SK-N-SH (cell line): ENCODE data around the gene ETNK2. TPM values are rescaled to one million over a fixed set of nuclear protein-coding genes. Genes with fewer than 3 reads are reported as not detected.

Experiments used
- CTCF ChIA-PET: fragments of 300-600, 350-600 bp; formaldehyde crosslinking; extraction: SDS; loops from one replicate; lab custom pipeline; 2021; lab: Yijun Ruan, JAX
- POLR2A ChIA-PET: fragments of 350-600 bp; sonication (Branson Sonifier 250); formaldehyde crosslinking; extraction: SDS; loops from one replicate; lab custom pipeline; 2020; ENCODE audit warnings: antibody characterized with exemption, inconsistent platforms; lab: Yijun Ruan, JAX
- DNase-seq: peaks from one replicate; pipeline ENCODE4 v3.0.0; 2012
- H2AFZ ChIP-seq: fragments of 200-600 bp; sonication (generic); 2 replicates; pipeline ENCODE4 v1.8.1; 2016; ENCODE audit warnings: antibody characterized with exemption, mild to moderate bottlenecking, low read depth
- H3F3A ChIP-seq: fragments of 200-600 bp; sonication (generic); replicated peaks from 2 replicates; pipeline ENCODE3; 2016; ENCODE audit warnings: antibody characterized with exemption, mild to moderate bottlenecking; ENCODE audit not compliant: insufficient read depth
- H3K27ac ChIP-seq, 2 experiments: fragments of 200-500 bp in 1 of 2; fragments of 200-600 bp in 1 of 2; sonication (Bioruptor generic) in 1 of 2; sonication (generic), shearing (Covaris generic) in 1 of 2; 2 replicates each; pipeline versions ENCODE4 v1.5.1 to v1.6.1; 2014 to 2016; ENCODE audit warnings: low read depth in 2 of 2, inconsistent platforms in 1 of 2, low read length in 1 of 2, mild to moderate bottlenecking in 1 of 2, mixed read lengths in 1 of 2
- H3K27me3 ChIP-seq: fragments of 200-600 bp; sonication (generic), shearing (Covaris generic); 2 replicates; pipeline ENCODE4 v1.6.1; 2016; ENCODE audit warnings: mixed run types; ENCODE audit not compliant: insufficient read depth
- H3K36me3 ChIP-seq, 2 experiments: fragments of 200-500 bp in 1 of 2; fragments of 200-600 bp in 1 of 2; sonication (Bioruptor generic) in 1 of 2; sonication (generic) in 1 of 2; replicated peaks in 1 of 2; 2 replicates each; pipeline versions ENCODE3 to v1.5.1; 2014 to 2016; ENCODE audit warnings: low read length in 1 of 2, mild to moderate bottlenecking in 1 of 2; ENCODE audit not compliant: insufficient read depth in 2 of 2, control insufficient read depth in 1 of 2
- H3K4me1 ChIP-seq, 2 experiments: fragments of 200-500 bp in 1 of 2; fragments of 200-600 bp in 1 of 2; sonication (Bioruptor generic) in 1 of 2; sonication (generic), shearing (Covaris generic) in 1 of 2; 2 replicates each; pipeline versions ENCODE4 v1.5.1 to v1.6.1; 2014 to 2016; ENCODE audit warnings: low read depth in 1 of 2, low read length in 1 of 2, mixed run types in 1 of 2; ENCODE audit not compliant: insufficient read depth in 2 of 2, control insufficient read depth in 1 of 2
- H3K4me2 ChIP-seq: fragments of 200-600 bp; sonication (generic), shearing (Covaris generic); 2 replicates; pipeline ENCODE4 v1.6.1; 2017; ENCODE audit warnings: mixed run types
- H3K4me3 ChIP-seq, 2 experiments: fragments of 200-500 bp in 1 of 2; fragments of 200-600 bp in 1 of 2; sonication (Bioruptor generic) in 1 of 2; sonication (generic), shearing (Covaris generic) in 1 of 2; 2 replicates each; pipeline versions ENCODE4 v1.5.1 to v1.8.1; 2014 to 2016; ENCODE audit warnings: low read depth in 2 of 2, inconsistent platforms in 1 of 2, low read length in 1 of 2, mild to moderate bottlenecking in 1 of 2, mixed read lengths in 1 of 2, moderate library complexity in 1 of 2
- H3K79me2 ChIP-seq: fragments of 200-600 bp; sonication (generic); 2 replicates; pipeline ENCODE4 v1.8.1; 2017; ENCODE audit warnings: mild to moderate bottlenecking; ENCODE audit not compliant: insufficient read depth
- H3K9ac ChIP-seq: fragments of 200-600 bp; sonication (generic); 2 replicates; pipeline ENCODE4 v1.6.1; 2017; ENCODE audit warnings: mixed run types
- H3K9me2 ChIP-seq: fragments of 200-600 bp; sonication (generic); 2 replicates; pipeline ENCODE4 v1.6.1; 2017; ENCODE audit warnings: mixed run types
- H3K9me3 ChIP-seq: fragments of 200-600 bp; sonication (generic); 2 replicates; pipeline ENCODE4 v1.6.1; 2017; ENCODE audit warnings: mixed run types, mild to moderate bottlenecking, moderate library complexity
- H4K20me1 ChIP-seq: fragments of 200-600 bp; sonication (generic); 2 replicates; pipeline ENCODE4 v1.6.1; 2017; ENCODE audit warnings: mild to moderate bottlenecking, mixed run types; ENCODE audit not compliant: insufficient read depth
- ELF1 ChIP-seq: IDR thresholded peaks from 2 replicates; pipeline ENCODE4 v1.4.0; 2012
- EP300 ChIP-seq, 2 experiments: IDR thresholded peaks; 2 replicates each; pipeline versions ENCODE4 v1.4.0 to v1.6.1; 2012; ENCODE audit warnings: borderline replicate concordance in 1 of 2, low read depth in 1 of 2, low read length in 1 of 2
- FOXM1 ChIP-seq: IDR thresholded peaks from 2 replicates; pipeline ENCODE4 v1.4.0; 2012; ENCODE audit warnings: low read depth, mild to moderate bottlenecking
- GATA2 ChIP-seq: sonication (generic); formaldehyde crosslinking; IDR thresholded peaks from 2 replicates; pipeline ENCODE4 v1.5.0; 2020; ENCODE audit warnings: mild to moderate bottlenecking, missing genetic modification reagents
- IRF3 ChIP-seq: fragments of 150-350 bp; IDR thresholded peaks from 2 replicates; pipeline ENCODE4 v1.6.1; 2016; ENCODE audit warnings: mild to moderate bottlenecking, low read depth, low read length
- JUND ChIP-seq: IDR thresholded peaks from 2 replicates; pipeline ENCODE4 v1.4.0; 2012
- MEF2A ChIP-seq: IDR thresholded peaks from 2 replicates; pipeline ENCODE4 v1.4.0; 2012; ENCODE audit warnings: low read depth, borderline replicate concordance
- MXI1 ChIP-seq: IDR thresholded peaks from 2 replicates; pipeline ENCODE4 v1.6.1; 2012; ENCODE audit warnings: mild to moderate bottlenecking, low read depth, low read length, improper control_type of control experiment
- PBX3 ChIP-seq: IDR thresholded peaks from 2 replicates; pipeline ENCODE4; 2012
- POLR2AphosphoS5 ChIP-seq: IDR thresholded peaks from 2 replicates; pipeline ENCODE4 v1.6.1; 2012; ENCODE audit warnings: low read depth, low read length
- RAD21 ChIP-seq: IDR thresholded peaks from 2 replicates; pipeline ENCODE4 v1.6.1; 2012; ENCODE audit warnings: mild to moderate bottlenecking, low read length
- REST ChIP-seq: IDR thresholded peaks from 2 replicates; pipeline ENCODE4 v1.6.1; 2012; ENCODE audit warnings: mild to moderate bottlenecking, low read depth, low read length, moderate library complexity
- RXRA ChIP-seq: IDR thresholded peaks from 2 replicates; pipeline ENCODE4 v1.4.0; 2012; ENCODE audit warnings: low read depth, mild to moderate bottlenecking, borderline replicate concordance
- TCF12 ChIP-seq: IDR thresholded peaks from 2 replicates; pipeline ENCODE4 v1.4.0; 2012
- TEAD4 ChIP-seq: IDR thresholded peaks from 2 replicates; pipeline ENCODE4 v1.4.0; 2012; ENCODE audit warnings: mild to moderate bottlenecking, borderline replicate concordance; ENCODE audit not compliant: insufficient read depth
- YY1 ChIP-seq: IDR thresholded peaks from 2 replicates; pipeline ENCODE4 v1.4.0; 2012; ENCODE audit warnings: low read depth, mild to moderate bottlenecking
- WGBS: methylation state at CpG from one replicate; pipeline ENCODE4 v1.1.6; 2017; ENCODE audit warnings: low lambda C conversion rate; 5-methylcytosine and 5-hydroxymethylcytosine counted together
- polyA plus RNA-seq, 3 experiments: library from polyadenylated mRNA; depleted of rRNA; stranded (reverse); fragments of >200 nt; gene quantifications; 2 replicates each; pipeline ENCODE4 v1.2.3, GENCODE V29; 2012
- TF ChIP-seq, protein P1 (sequence below): IDR thresholded peaks from 2 replicates; pipeline ENCODE4 v1.4.0; 2012; ENCODE audit warnings: low read depth, borderline replicate concordance
- TF ChIP-seq, protein P2 (sequence below): IDR thresholded peaks from 2 replicates; pipeline ENCODE4 v1.4.0; 2012; ENCODE audit warnings: low read depth

ETNK2 gene
- polyA plus RNA-seq, 1 of the 3 experiments (the other 2 are of a cell fraction): 16.1 TPM

GRCh38 chr1:204092632-204093420 lies 59.0 kb downstream of the ETNK2 start:
- DNase-seq: no peak
- Histone ChIP-seq H3K36me3 (no peaks in the 10 kb centered on the region), H2AFZ (no peak overlapping the region), H3F3A (no peaks in the 10 kb centered on the region), H4K20me1 (no peaks in the 10 kb centered on the region), H3K9me3 (no peaks in the 10 kb centered on the region), H3K9me2 (no peaks in the 10 kb centered on the region), H3K79me2 (no peaks in the 10 kb centered on the region; the same call in 1 of the 2 replicates), H3K9ac (no peak overlapping the region), H3K4me2 (no peak overlapping the region), H3K27ac (no peak overlapping the region), H3K27me3 (no peaks in the 10 kb centered on the region), H3K4me3 (no peak overlapping the region), H3K4me1 (peaks cover 0 to 27% of the 10 kb centered on the region in 2 experiments; a peak in 1 of 4 replicates)
- WGBS: 84% methylated on average over 11 of the region's 12 CpGs
- ChIA-PET POLR2A (no interaction called here), CTCF (interaction anchor here (1.5 to 1.6 kb wide), 2 partner anchors 36 to 222 kb away, joined by 3 to 5 read pairs; no protein-coding TSS in a partner anchor)
- TF ChIP-seq RXRA (no peak), MXI1 (no peak), TCF12 (no peak), MEF2A (no peak), JUND (no peak), TEAD4 (no peak), RAD21 (no peak), PBX3 (no peak), POLR2AphosphoS5 (no peak), IRF3 (no peak), YY1 (no peak)
- TF ChIP-seq, protein P1, sequence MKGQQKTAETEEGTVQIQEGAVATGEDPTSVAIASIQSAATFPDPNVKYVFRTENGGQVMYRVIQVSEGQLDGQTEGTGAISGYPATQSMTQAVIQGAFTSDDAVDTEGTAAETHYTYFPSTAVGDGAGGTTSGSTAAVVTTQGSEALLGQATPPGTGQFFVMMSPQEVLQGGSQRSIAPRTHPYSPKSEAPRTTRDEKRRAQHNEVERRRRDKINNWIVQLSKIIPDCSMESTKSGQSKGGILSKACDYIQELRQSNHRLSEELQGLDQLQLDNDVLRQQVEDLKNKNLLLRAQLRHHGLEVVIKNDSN: no peak

DNA sequence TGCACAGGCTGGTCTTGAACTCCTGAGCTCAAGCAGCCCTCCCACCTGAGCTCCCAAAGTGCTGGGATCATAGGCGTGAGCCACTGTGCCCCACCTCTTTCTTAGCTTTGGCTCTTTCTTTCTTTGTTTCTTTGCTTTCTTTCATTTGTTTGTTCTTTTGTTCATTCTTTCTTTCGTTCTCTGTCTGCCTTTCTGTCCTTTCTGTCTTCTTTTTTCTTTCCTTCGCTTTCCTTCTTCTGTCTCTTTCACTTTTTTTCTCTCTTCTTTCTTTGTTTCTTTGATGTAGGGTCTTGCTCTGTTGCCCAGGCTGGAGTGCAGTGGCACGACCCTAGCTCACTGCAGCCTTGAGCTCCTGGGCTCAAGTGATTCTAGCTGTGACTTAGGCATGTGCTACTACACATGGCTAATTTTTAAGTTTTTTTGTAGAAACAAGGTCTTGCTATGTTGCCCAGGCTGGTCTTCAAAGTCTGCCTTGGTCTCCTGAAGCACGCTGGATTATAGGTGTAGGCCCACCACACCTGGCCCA lies 60.0 kb downstream of the ETNK2 start:
- Histone ChIP-seq H3K27ac (no peak overlapping the region), H3K27me3 (no peaks in the 10 kb centered on the region), H2AFZ (no peak overlapping the region), H3K4me1 (peaks cover 0 to 31% of the 10 kb centered on the region in 2 experiments; a peak in 1 of 4 replicates), H3K9ac (no peak overlapping the region), H3K36me3 (no peaks in the 10 kb centered on the region), H3K4me3 (no peak overlapping the region), H3F3A (no peaks in the 10 kb centered on the region), H4K20me1 (no peaks in the 10 kb centered on the region), H3K4me2 (no peak overlapping the region), H3K79me2 (no peaks in the 10 kb centered on the region; the same call in 1 of the 2 replicates), H3K9me2 (no peaks in the 10 kb centered on the region), H3K9me3 (no peaks in the 10 kb centered on the region)
- WGBS: 90% methylated on average over 5 of the region's 5 CpGs
- no peak for DNase-seq
- ChIA-PET CTCF (interaction anchor here (1.6 kb wide), 1 partner anchor 221 kb away, joined by 5 read pairs; no protein-coding TSS in a partner anchor), POLR2A (no interaction called here)
- no peak for TF ChIP-seq EP300 (IDR thresholded peaks at IDR 0.05; ENCODE audit: borderline replicate concordance in 1 of 2, low read depth in 1 of 2, low read length in 1 of 2)
- no peak for TF ChIP-seq FOXM1
- TF ChIP-seq GATA2 (CRISPR knock-in tag): no peak
- TF ChIP-seq YY1: no peak
- TF ChIP-seq PBX3: no peak
- TF ChIP-seq REST: no peak
- no peak for TF ChIP-seq ELF1
- TF ChIP-seq, protein P2, sequence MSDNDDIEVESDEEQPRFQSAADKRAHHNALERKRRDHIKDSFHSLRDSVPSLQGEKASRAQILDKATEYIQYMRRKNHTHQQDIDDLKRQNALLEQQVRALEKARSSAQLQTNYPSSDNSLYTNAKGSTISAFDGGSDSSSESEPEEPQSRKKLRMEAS: no peak
